Keratinocyte (primary cell): Measurements from ENCODE around the gene SKI. TPM values are rescaled to one million over a fixed set of nuclear protein-coding genes. Genes with fewer than 3 reads are reported as not detected.

Source experiments
- DNase-seq: peaks from one replicate; pipeline ENCODE4 v3.0.0-alpha.2; 2011; ENCODE audit warnings: low read depth, missing footprints, low spot score
- FAIRE-seq: peaks from 2 replicates; lab custom pipeline; 2011; peaks lifted over from hg19 to GRCh38; lab: Jason Lieb, UNC
- H2AFZ ChIP-seq: 2 replicates; pipeline ENCODE4 v1.6.0; 2012; ENCODE audit warnings: low read length, control low read depth, inconsistent platforms; ENCODE audit not compliant: control insufficient read depth
- H3K27ac ChIP-seq: 2 replicates; pipeline ENCODE4 v1.5.1; 2011; ENCODE audit warnings: low read length; ENCODE audit not compliant: control insufficient read depth, insufficient read depth
- H3K27me3 ChIP-seq: 3 replicates; pipeline ENCODE4 v1.6.0; 2011; ENCODE audit warnings: low read length; ENCODE audit not compliant: control insufficient read depth, insufficient read depth; ENCODE audit errors: extremely low read depth
- H3K36me3 ChIP-seq, 2 experiments: 2 replicates in 1 of 2; 3 replicates in 1 of 2; pipeline ENCODE4 v1.5.1; 2011; ENCODE audit warnings: low read length in 2 of 2, mild to moderate bottlenecking in 1 of 2; ENCODE audit not compliant: control insufficient read depth in 2 of 2, insufficient read depth in 2 of 2; ENCODE audit errors: extremely low read depth in 1 of 2
- H3K4me1 ChIP-seq: 3 replicates; pipeline ENCODE4 v1.5.1; 2011; ENCODE audit warnings: low read length; ENCODE audit not compliant: control insufficient read depth, insufficient read depth; ENCODE audit errors: extremely low read depth
- H3K4me2 ChIP-seq: 3 replicates; pipeline ENCODE4 v1.6.0; 2011; ENCODE audit warnings: low read depth, low read length; ENCODE audit not compliant: control insufficient read depth, insufficient read depth; ENCODE audit errors: extremely low read depth
- H3K4me3 ChIP-seq, 3 experiments: fragments of 200-600 bp in 1 of 3; sonication (generic) in 1 of 3; 2 replicates in 2 of 3; 3 replicates in 1 of 3; pipeline ENCODE4 v1.5.1; 2011 to 2016; ENCODE audit warnings: low read length in 3 of 3, mild to moderate bottlenecking in 3 of 3, control low read depth in 2 of 3, inconsistent platforms in 1 of 3, low read depth in 1 of 3, mixed read lengths in 1 of 3, mixed run types in 1 of 3, moderate library complexity in 1 of 3; ENCODE audit not compliant: control insufficient read depth in 2 of 3, insufficient read depth in 2 of 3; ENCODE audit errors: extremely low read depth in 1 of 3
- H3K79me2 ChIP-seq: 2 replicates; pipeline ENCODE4 v1.6.0; 2012; ENCODE audit warnings: low read length; ENCODE audit not compliant: control insufficient read depth, insufficient read depth
- H3K9ac ChIP-seq: 3 replicates; pipeline ENCODE4 v1.6.0; 2011; ENCODE audit warnings: low read length; ENCODE audit not compliant: control insufficient read depth, insufficient read depth; ENCODE audit errors: extremely low read depth
- H3K9me1 ChIP-seq: 3 replicates; pipeline ENCODE4 v1.6.0; 2011; ENCODE audit warnings: low read length; ENCODE audit not compliant: control insufficient read depth, insufficient read depth; ENCODE audit errors: extremely low read depth
- H3K9me3 ChIP-seq: 2 replicates; pipeline ENCODE4 v1.5.1; 2012; ENCODE audit warnings: low read depth, low read length; ENCODE audit not compliant: control insufficient read depth
- H4K20me1 ChIP-seq: 3 replicates; pipeline ENCODE4 v1.6.0; 2011; ENCODE audit warnings: low read length; ENCODE audit not compliant: control insufficient read depth, insufficient read depth; ENCODE audit errors: extremely low read depth
- CTCF ChIP-seq, 3 experiments: IDR thresholded peaks in 1 of 3; conservative IDR thresholded peaks in 1 of 3; optimal IDR thresholded peaks in 1 of 3; 2 replicates in 2 of 3; 3 replicates in 1 of 3; pipeline versions ENCODE3 to v1.5.1; 2011; ENCODE audit warnings: low read length in 3 of 3, mild to moderate bottlenecking in 3 of 3, moderate library complexity in 2 of 3, control low read depth in 1 of 3, inconsistent platforms in 1 of 3; ENCODE audit not compliant: insufficient read depth in 2 of 3; ENCODE audit errors: extremely low read depth in 1 of 3
- EZH2 ChIP-seq: IDR thresholded peaks from one replicate; pipeline ENCODE4 v1.6.1; 2012; ENCODE audit warnings: inconsistent platforms, mild to moderate bottlenecking, low read length, moderate library complexity
- dilution Hi-C: fragments of 300-500 bp; cut with MboI; formaldehyde crosslinking; loops from one replicate; pipeline ENCODE4 v1.7.0; 2020; ENCODE audit warnings: low sequenced_read_pairs; ENCODE audit not compliant: extremely low pct_ligation_motif_present
- polyA plus RNA-seq, 5 experiments: library from polyadenylated mRNA; depleted of rRNA in 3 of 5; stranded (reverse) in 3 of 5; stranded (forward) in 1 of 5; unstranded in 1 of 5; fragments of >200 nt; gene quantifications; 1 replicate in 1 of 5; 2 replicates in 3 of 5; 3 replicates in 1 of 5; pipeline versions ENCODE4 v1.2.1 to v1.2.3, GENCODE V29; 2011 to 2012; ENCODE audit warnings: missing spikeins in 2 of 5, low read depth in 1 of 5, low replicate concordance in 1 of 5

The SKI gene
- polyA plus RNA-seq, 1 donor (not counting 4 experiments of a cell fraction or from before 2014, with no cell fraction given) = 4.8 TPM

- Histone ChIP-seq H3K9me3 (no peaks in the 10 kb centered on the region), H3K4me2 (no peak overlapping the region), H3K79me2 (no peaks in the 10 kb centered on the region), H3K9ac (no peak overlapping the region), H3K27me3 (no peaks in the 10 kb centered on the region), H3K4me1 (no peaks in the 10 kb centered on the region), H3K36me3 (peaks cover 8 to 11% of the 10 kb centered on the region in 2 experiments), H2AFZ (no peak overlapping the region), H3K4me3 (no peak overlapping the region), H4K20me1 (peaks cover 4% of the 10 kb centered on the region), H3K27ac (no peak overlapping the region), H3K9me1 (no peaks in the 10 kb centered on the region)
- DNase-seq (no peak), FAIRE-seq (no peak)
- dilution Hi-C loops = no loop called here
- TF ChIP-seq EZH2 (no peak), CTCF (optimal IDR thresholded peaks at IDR 0.05 in 1 of 3, IDR thresholded peaks at IDR 0.05 in 1 of 3, conservative IDR thresholded peaks at IDR 0.05 in 1 of 3; ENCODE audit: extremely low read depth in 1 of 3, insufficient read depth in 2 of 3, low read length in 3 of 3) (no peak)
Measured at GRCh38 chr1:2184531-2184930, 43.6 kb upstream of the SKI start.

- Histone ChIP-seq H3K36me3 (peaks cover 8 to 11% of the 10 kb centered on the region in 2 experiments), H3K4me2 (no peak overlapping the region), H3K9me1 (no peaks in the 10 kb centered on the region), H4K20me1 (peaks cover 4% of the 10 kb centered on the region), H3K9ac (no peak overlapping the region), H3K4me3 (no peak overlapping the region), H3K9me3 (no peaks in the 10 kb centered on the region), H3K27me3 (no peaks in the 10 kb centered on the region), H3K4me1 (peaks cover under 1% of the 10 kb centered on the region), H3K79me2 (no peaks in the 10 kb centered on the region), H2AFZ (no peak overlapping the region), H3K27ac (no peak overlapping the region)
- TF ChIP-seq EZH2 (no peak), CTCF (optimal IDR thresholded peaks at IDR 0.05 in 1 of 3, IDR thresholded peaks at IDR 0.05 in 1 of 3, conservative IDR thresholded peaks at IDR 0.05 in 1 of 3; ENCODE audit: extremely low read depth in 1 of 3, insufficient read depth in 2 of 3, low read length in 3 of 3) (no peak)
- dilution Hi-C loops = no loop called here
- no peak for FAIRE-seq
- no peak for DNase-seq
Measured at GRCh38 chr1:2184934-2185333, 43.2 kb upstream of the SKI start.
